ENCODE results near the gene TDG. TPM values are rescaled to one million over a fixed set of nuclear protein-coding genes. Genes with fewer than 3 reads are reported as not detected.

TDG gene
- total RNA-seq, 2 experiments from 2014 or later: 29.4 to 46.5 TPM

DNA sequence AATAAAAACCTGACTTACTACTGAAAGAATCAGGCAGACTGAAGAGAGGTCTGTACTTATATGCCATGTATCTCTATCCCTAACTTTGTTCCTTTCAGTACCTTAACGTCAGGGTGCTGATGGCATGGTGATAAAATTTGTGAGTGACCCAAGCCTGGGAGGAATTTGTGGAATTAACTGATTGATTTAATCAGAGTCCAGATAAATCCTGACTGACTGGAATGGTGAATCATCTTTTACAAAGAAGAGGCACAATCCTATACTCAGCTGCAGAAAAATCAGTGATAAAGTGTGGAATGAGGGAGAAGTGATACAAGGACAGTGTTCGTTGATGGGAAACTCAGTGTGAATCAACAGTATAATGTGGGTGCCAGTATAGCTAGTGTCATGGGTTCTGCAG lies 3.7 kb downstream of the TDG start:
- Mint-ChIP-seq H3K9me3 (ENCODE audit: low read depth) (no peaks in the 10 kb centered on the region), H3K36me3 (peaks cover 17% of the 10 kb centered on the region), H3K4me1 (peaks cover 58% of the 10 kb centered on the region), H3K27ac (no peak overlapping the region), H3K27me3 (no peaks in the 10 kb centered on the region), H3K4me3 (no peak overlapping the region)
- no peak for ATAC-seq
- CTCF ChIA-PET: no interaction called here
- no peak for DNase-seq

DNA sequence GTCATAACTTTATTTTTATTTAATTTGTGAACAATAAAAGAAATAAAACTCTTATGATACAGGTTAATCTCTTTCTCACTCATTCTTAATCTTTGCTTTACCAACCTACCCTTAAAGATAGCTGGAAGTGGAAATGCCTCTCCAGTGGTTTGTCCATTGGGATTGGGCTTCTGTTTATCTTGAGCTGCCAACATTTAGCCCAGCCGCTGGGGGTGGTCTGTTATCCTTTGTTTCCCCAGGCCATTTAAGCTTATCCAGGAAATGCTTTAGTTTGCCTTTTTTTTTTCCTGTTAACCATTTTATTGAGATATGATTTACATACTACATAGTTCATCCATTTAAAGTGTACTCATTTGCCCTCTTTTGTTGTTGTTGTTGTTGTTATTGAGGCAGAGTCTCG lies 8.2 kb downstream of the TDG start:
- Mint-ChIP-seq H3K9me3 (ENCODE audit: low read depth) (no peaks in the 10 kb centered on the region), H3K27me3 (no peaks in the 10 kb centered on the region), H3K4me1 (peaks cover 36% of the 10 kb centered on the region), H3K36me3 (peaks cover 31% of the 10 kb centered on the region), H3K4me3 (no peak overlapping the region), H3K27ac (no peak overlapping the region)
- ATAC-seq: no peak
- CTCF ChIA-PET: interaction anchor here (1.0 to 1.5 kb wide), 4 partner anchors 8 to 135 kb away, joined by 3 to 4 read pairs (median 3); partner anchors contain the start of gene TDG
- no peak for DNase-seq

DNA sequence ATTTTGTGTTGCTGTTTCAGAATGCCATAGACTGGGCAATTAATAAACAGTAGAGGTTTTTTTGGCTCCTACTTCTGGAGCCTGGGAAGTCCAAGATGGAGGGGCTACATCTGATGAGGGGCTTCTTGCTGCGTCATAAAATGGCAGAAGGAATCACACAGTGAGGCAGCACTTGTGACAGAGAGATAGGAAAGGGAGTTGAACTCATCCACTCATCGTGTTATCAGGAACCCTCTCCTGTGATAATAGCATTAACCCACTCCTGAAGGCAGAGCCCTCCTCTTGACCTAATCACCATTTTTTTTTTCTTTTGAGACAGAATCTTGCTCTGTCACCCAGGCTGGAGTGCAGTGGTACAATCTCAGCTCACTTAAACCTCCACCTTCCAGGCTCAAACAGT lies 9.7 kb downstream of the TDG start:
- Mint-ChIP-seq H3K4me1 (peaks cover 29% of the 10 kb centered on the region), H3K9me3 (ENCODE audit: low read depth) (no peaks in the 10 kb centered on the region), H3K27ac (no peak overlapping the region), H3K36me3 (peaks cover 36% of the 10 kb centered on the region), H3K27me3 (no peaks in the 10 kb centered on the region), H3K4me3 (no peak overlapping the region)
- ATAC-seq (no peak), DNase-seq (no peak)
- CTCF ChIA-PET: no interaction called here

DNA sequence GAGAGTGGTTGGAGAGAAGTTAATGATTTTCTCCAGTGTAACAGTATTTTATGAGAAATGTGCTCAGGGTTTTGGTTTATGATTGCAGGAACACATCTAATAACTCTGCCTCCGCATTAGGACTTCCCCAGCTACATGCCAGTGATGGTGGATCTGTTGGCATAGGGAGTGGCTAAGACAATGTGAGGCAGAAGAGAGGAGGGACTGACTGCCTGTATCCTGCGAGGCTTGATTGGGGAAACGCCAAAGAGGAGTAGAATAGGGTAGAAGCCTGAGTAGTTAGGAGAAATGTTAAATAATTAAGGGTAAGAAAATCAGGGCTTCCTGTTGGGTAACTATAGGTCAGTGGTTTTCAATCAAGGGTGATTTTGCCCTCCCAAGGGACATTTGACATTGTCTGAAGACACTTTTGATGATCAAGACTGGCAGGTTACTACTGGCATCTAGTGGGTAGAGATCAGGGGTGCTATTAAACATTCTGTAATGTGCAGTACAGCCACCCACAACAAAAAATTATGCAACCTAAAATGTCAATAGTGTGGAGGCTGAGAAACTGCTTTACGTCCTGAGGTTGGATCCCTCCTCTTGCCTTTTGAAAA lies 12.8 kb downstream of the TDG start:
- no peaks in the 10 kb centered on the region for H3K27me3 Mint-ChIP-seq
- peaks cover 39% of the 10 kb centered on the region for H3K36me3 Mint-ChIP-seq
- peaks cover 16% of the 10 kb centered on the region for H3K4me1 Mint-ChIP-seq
- CTCF ChIA-PET: no interaction called here
- peak; percentile 16 for ATAC-seq
- H3K9me3 Mint-ChIP-seq (ENCODE audit: low read depth): no peaks in the 10 kb centered on the region
- DNase-seq: no peak
- no peak overlapping the region for H3K4me3 Mint-ChIP-seq
- peak overlapping the region; percentile 39 for H3K27ac Mint-ChIP-seq

DNA sequence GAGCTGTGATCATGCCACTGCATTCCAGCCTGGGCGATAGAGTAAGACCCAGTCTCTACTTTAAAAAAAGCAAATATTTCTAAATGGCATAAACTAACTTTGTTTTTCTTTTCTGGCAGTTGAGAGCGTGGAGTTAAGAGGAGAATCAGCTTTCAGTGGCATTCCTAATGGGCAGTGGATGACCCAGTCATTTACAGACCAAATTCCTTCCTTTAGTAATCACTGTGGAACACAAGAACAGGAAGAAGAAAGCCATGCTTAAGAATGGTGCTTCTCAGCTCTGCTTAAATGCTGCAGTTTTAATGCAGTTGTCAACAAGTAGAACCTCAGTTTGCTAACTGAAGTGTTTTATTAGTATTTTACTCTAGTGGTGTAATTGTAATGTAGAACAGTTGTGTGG lies 21.2 kb downstream of the TDG start:
- H3K9me3 Mint-ChIP-seq (ENCODE audit: low read depth): no peaks in the 10 kb centered on the region
- H3K4me3 Mint-ChIP-seq: no peak overlapping the region
- H3K4me1 Mint-ChIP-seq: no peaks in the 10 kb centered on the region
- no peak overlapping the region for H3K27ac Mint-ChIP-seq
- no peak for DNase-seq
- ATAC-seq: no peak
- CTCF ChIA-PET: no interaction called here
- H3K36me3 Mint-ChIP-seq: peaks cover 20% of the 10 kb centered on the region
- no peaks in the 10 kb centered on the region for H3K27me3 Mint-ChIP-seq

DNA sequence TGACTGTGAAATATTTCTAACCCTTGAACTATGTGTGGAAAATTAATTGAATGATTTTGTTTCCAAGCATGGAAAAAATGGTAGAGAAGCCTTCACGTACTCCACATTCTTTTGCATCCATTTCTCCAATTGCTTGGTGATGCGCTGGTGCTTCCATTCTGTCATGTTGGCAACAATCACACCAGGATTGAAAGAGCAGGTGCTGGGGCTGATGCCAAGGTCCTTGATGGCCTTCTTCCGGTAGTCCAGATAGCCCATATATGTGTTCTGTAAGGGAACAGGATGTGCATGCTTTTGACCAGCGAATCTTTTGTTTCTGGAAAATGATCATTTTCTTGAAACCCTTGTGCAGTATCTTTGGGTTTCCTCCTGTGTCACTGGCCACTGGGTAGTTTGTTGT lies 28.6 kb downstream of the TDG start:
- H3K4me1 Mint-ChIP-seq: no peaks in the 10 kb centered on the region
- peaks cover 2% of the 10 kb centered on the region for H3K36me3 Mint-ChIP-seq
- no peak for ATAC-seq
- no peak overlapping the region for H3K27ac Mint-ChIP-seq
- no peaks in the 10 kb centered on the region for H3K9me3 Mint-ChIP-seq (ENCODE audit: low read depth)
- no peak for DNase-seq
- H3K27me3 Mint-ChIP-seq: peaks cover 26% of the 10 kb centered on the region
- H3K4me3 Mint-ChIP-seq: no peak overlapping the region
- CTCF ChIA-PET: no interaction called here

DNA sequence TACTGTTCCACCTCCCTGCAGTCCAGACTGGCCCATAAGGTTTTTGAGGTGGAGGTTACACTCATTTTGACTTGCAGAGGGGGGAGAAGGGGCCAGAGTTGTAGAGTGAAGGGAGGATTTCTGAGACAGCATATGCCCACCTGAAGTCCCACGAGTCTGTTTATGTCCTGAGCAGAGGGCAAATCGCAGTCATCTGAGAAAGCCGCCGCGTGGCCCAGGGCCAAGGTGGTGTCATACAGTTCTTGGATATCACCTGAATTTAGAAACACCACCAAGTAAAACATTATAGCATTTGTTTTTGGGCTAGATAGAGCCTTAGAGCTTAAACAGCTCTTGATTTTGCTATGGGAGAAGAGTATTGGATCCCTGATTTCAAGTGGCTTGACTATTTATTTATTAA lies 30.9 kb downstream of the TDG start:
- CTCF ChIA-PET: no interaction called here
- H3K36me3 Mint-ChIP-seq: no peaks in the 10 kb centered on the region
- H3K4me3 Mint-ChIP-seq: no peak overlapping the region
- no peaks in the 10 kb centered on the region for H3K9me3 Mint-ChIP-seq (ENCODE audit: low read depth)
- peaks cover 44% of the 10 kb centered on the region for H3K27me3 Mint-ChIP-seq
- H3K4me1 Mint-ChIP-seq: no peaks in the 10 kb centered on the region
- H3K27ac Mint-ChIP-seq: no peak overlapping the region
- ATAC-seq (no peak), DNase-seq (no peak)

DNA sequence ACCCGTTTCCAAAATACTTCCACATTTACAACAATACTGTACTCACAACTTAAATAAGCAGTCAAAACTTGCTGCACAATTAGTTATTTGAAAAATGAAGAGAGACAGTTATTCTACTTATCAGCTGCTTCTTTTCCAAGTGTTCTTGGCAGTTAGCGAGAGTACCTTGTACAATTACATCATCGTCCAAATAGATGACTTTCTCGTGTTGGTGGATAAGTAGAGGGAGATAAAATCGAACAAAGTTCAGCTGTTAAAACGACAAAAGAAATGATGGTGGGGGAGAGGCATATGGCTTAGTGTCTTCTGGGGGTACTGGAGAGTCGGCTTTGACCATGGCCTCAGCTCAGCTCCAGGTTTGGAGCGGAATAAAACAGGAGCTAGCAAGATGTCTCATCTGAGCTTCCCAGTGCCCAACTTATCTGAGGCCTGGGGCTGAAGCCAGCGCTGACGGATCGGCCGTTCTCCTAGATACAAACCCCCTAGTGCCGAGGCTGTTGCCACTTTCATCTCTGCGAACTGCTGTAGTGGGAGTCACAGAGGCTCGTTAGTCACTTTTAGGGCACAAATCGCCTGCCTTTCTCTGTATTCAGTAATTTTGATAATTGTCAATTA lies 31.7 kb downstream of the TDG start:
- no peak for ATAC-seq
- H3K4me1 Mint-ChIP-seq: no peaks in the 10 kb centered on the region
- no peaks in the 10 kb centered on the region for H3K36me3 Mint-ChIP-seq
- H3K4me3 Mint-ChIP-seq: no peak overlapping the region
- no peaks in the 10 kb centered on the region for H3K9me3 Mint-ChIP-seq (ENCODE audit: low read depth)
- no peak for DNase-seq
- H3K27ac Mint-ChIP-seq: no peak overlapping the region
- CTCF ChIA-PET: interaction anchor here (0.5 to 0.9 kb wide), 2 partner anchors 33 to 111 kb away, joined by 3 to 4 read pairs; no protein-coding TSS in a partner anchor
- H3K27me3 Mint-ChIP-seq: peaks cover 48% of the 10 kb centered on the region

DNA sequence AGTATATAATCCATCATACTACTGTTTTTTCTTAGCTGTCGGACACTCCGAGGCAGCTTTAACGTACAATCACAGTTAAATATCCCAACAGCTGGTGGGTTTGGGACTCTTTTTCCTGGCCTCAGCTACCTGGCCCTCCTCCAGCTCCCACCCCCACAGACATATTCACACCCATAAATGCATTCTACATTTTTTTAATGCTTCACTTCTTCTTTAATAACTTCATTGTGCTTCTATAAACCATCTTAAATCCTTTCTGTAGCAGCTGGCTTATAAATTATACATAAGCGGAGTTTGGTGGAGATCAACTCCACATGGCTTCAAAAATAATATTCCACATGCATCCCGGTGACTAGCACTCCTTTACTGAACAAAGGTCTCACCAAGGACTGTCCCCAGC lies 33.3 kb downstream of the TDG start:
- peaks cover 60% of the 10 kb centered on the region for H3K27me3 Mint-ChIP-seq

DNA sequence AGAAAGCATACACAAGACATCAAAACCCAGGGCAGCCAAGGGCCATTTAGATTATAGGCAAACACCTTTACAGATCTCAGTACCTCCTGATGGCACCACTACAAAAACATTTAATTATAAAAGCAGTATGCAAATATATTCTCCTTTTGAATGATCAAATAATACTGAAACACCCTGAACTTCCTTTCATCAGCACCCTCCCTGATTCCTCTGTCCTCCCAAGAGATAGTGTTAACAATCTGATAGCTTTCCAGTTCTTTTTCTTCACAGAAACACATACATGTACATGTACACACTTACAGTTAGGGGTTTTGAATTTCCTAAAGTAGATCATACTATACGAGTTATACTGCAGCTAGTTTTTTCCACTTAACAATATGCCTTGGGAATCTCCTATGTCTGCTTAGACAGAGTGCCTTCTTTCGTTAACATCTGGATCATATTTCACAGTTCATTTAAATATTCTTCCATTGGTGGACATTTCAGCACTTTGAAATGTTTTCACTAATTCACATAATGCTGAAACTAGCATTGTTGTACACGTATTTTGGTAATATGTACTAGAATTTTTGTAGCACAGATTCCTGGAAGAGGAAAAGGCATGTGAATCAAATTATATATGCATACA lies 35.2 kb downstream of the TDG start:
- Mint-ChIP-seq H3K4me1 (no peaks in the 10 kb centered on the region), H3K9me3 (ENCODE audit: low read depth) (no peaks in the 10 kb centered on the region), H3K27me3 (peaks cover 62% of the 10 kb centered on the region), H3K36me3 (no peaks in the 10 kb centered on the region), H3K27ac (no peak overlapping the region), H3K4me3 (no peak overlapping the region)
- DNase-seq (no peak), ATAC-seq (no peak)
- CTCF ChIA-PET: no interaction called here

More for the DNA sequence above, 33.3 kb downstream of the TDG start:
- H3K9me3 Mint-ChIP-seq (ENCODE audit: low read depth): no peaks in the 10 kb centered on the region
- H3K27ac Mint-ChIP-seq: no peak overlapping the region
- no peak overlapping the region for H3K4me3 Mint-ChIP-seq
- H3K4me1 Mint-ChIP-seq: no peaks in the 10 kb centered on the region
- no peak for DNase-seq
- CTCF ChIA-PET: no interaction called here
- no peaks in the 10 kb centered on the region for H3K36me3 Mint-ChIP-seq
- ATAC-seq: no peak

DNA sequence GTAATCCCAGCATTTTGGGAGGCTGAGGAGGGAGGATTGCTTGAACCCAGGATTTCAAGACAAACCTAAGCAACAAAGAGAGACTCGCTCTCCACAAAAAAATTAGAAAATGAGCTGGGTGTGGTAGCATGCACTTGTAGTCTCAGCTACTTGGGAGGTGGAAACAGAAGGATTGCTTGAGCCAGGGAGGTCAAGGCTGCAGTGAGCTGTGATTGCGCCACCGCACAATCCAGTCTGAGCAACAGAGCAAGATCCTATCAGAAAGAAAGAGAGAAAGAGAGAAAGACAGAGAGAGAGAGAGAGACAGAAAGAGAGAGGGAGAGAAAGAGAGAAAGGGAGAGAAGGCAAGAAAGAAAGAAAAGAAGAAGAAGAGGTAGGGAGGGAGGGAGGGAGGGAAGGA lies 37.0 kb downstream of the TDG start:
- Mint-ChIP-seq H3K27ac (no peak overlapping the region), H3K36me3 (no peaks in the 10 kb centered on the region)

DNA sequence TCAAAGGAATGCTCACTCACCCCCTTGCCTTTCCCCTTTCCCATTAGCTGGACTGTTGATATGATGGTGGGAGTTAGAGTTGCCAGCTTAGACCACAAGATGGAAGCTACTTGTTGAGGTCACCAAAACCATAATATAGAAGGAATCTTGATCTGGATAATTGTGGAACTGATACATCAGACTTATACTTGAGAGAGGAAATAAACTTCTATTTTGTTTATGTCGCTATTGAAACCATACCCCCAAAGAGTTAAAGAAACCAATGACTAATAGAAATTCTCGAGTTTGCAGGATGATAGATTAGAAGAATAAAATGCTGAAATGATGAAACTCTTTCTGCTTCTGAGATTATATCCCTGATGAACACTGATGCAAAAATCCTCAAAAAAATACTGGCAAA lies 37.9 kb downstream of the TDG start:
- CTCF ChIA-PET: no interaction called here
- no peaks in the 10 kb centered on the region for H3K36me3 Mint-ChIP-seq
- no peak for DNase-seq
- H3K4me1 Mint-ChIP-seq: no peaks in the 10 kb centered on the region
- no peaks in the 10 kb centered on the region for H3K9me3 Mint-ChIP-seq (ENCODE audit: low read depth)
- peaks cover 66% of the 10 kb centered on the region for H3K27me3 Mint-ChIP-seq
- no peak for ATAC-seq
- H3K4me3 Mint-ChIP-seq: no peak overlapping the region
- H3K27ac Mint-ChIP-seq: no peak overlapping the region

More for the DNA sequence above, 37.0 kb downstream of the TDG start:
- CTCF ChIA-PET: no interaction called here
- H3K4me3 Mint-ChIP-seq: no peak overlapping the region
- no peak for DNase-seq
- H3K4me1 Mint-ChIP-seq: no peaks in the 10 kb centered on the region
- peaks cover 62% of the 10 kb centered on the region for H3K27me3 Mint-ChIP-seq
- no peak for ATAC-seq
- no peaks in the 10 kb centered on the region for H3K9me3 Mint-ChIP-seq (ENCODE audit: low read depth)

DNA sequence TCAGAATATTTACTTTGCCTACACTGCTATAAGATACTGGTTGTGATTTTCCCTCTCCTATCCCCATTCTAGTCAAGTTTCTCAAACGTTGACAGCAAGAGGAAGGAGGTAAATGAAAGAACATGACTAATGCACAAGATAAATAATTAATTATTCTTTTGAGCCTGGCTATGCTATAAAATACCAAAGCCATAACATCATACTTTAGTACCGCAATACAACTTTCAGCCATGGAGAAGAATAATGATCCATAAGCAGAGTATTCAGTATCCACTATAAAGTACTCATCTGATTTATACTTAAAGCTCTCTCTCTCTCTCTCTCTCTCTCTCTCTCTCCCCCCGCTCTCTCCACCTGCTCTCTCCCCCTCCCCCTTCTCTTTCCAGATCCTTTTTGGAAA lies 41.3 kb downstream of the TDG start:
- no peak for DNase-seq
- Mint-ChIP-seq H3K36me3 (no peaks in the 10 kb centered on the region), H3K4me3 (no peak overlapping the region), H3K27ac (no peak overlapping the region), H3K27me3 (peaks cover 52% of the 10 kb centered on the region), H3K4me1 (no peaks in the 10 kb centered on the region), H3K9me3 (ENCODE audit: low read depth) (no peaks in the 10 kb centered on the region)
- no peak for ATAC-seq
- CTCF ChIA-PET: no interaction called here

DNA sequence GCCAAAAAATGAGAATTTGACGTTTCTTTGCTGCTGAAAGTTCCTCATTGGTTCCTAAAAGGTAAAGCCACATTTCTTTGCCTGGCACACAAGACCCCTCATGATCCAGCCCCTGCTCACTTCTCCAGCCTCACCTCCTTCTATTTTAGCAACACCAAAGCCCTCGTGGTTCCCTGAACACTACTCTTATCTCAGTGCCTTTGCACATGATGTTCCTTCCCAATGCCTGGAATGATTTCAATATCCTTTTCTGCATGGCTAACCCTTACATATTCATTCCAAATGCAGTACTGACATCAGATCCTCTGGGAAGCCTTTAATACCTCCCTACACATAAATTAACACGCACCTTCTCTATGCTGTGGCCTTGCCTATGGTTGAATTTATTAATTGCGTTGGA lies 44.4 kb downstream of the TDG start:
- Mint-ChIP-seq H3K4me3 (no peak overlapping the region), H3K36me3 (no peaks in the 10 kb centered on the region), H3K27me3 (peaks cover 29% of the 10 kb centered on the region), H3K4me1 (no peaks in the 10 kb centered on the region), H3K9me3 (ENCODE audit: low read depth) (no peaks in the 10 kb centered on the region), H3K27ac (no peak overlapping the region)
- DNase-seq (no peak), ATAC-seq (no peak)
- CTCF ChIA-PET: no interaction called here
